ENCODE data around the gene TGM4.

The TGM4 gene

DNA sequence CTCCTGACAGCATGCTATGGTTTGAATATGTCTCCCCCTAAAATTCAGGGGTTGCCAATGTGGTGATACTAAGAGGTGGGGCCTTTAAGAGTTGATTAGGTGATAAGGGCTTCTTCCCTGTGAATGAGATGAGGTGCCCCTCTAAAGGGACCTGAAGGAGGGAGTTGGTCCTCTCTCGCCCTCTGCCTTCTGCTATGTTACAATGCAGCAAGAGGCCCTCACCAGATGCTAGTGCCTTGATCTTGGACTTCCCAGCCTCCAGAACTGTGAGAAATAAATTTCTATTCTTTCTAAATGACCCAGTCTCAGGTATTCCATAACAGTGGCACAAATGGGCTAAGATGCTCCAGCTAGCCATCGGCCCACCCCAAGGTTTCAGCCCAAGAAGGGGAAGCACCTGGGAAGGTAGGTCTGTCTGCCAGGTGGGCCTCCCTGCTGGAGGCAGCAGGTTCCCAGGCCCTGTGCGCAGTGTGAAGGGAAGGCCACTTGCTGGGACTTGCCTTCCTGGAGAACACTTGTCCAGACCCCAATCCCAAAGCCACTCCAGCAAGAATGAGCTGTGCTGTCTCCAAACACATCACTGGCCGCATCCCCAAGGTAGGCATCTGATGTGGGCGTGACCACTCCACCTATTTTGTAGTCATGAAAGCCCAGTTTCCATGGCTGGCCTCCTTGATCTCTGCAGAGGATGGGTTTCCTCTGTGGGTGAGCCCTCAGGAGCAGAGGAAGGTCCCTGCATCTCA lies 9.0 kb downstream of the TGM4 start:
- no peak for DNase-seq

DNA sequence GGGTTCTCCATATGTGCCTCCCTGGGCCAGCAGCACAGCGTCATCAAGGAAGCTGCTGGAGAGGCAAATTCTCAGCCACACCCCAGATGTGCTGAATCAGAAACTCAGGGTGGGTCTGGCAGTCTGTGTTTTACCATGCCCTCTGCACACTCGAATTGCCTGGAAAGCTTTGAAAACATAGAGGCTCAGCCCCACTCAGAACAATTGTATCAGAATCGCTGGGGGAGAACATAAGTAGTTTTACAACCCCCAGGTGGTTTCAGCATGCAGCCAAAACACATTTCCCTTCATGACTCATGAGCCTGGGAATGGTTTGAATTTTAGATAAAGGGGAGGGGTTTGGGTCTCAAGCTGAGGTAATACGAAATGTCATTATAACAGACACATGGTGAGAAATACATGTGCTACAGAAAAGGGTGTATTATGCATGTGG lies 9.6 kb downstream of the TGM4 start:
- peak; percentile 96 for DNase-seq

DNA sequence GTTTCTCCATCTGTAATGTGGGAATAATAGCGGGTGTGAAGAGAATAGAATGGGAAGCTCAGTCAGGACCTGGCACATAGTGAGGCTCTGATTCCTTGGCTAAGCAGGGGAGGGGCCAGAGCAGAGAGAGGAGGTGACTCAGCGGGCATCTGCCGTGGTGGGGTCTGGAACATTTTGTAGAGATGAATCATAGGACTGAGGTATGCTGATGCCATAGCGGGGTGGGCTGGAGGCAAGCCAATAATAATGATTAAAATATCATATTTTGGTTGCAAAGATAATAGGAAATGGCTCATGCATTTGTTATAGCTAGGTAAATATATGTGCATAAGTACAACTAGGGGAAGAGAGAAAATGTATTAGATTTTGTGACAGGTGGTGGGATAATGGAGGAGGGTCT lies 11.2 kb downstream of the TGM4 start:
- peak; percentile 98 for DNase-seq

DNA sequence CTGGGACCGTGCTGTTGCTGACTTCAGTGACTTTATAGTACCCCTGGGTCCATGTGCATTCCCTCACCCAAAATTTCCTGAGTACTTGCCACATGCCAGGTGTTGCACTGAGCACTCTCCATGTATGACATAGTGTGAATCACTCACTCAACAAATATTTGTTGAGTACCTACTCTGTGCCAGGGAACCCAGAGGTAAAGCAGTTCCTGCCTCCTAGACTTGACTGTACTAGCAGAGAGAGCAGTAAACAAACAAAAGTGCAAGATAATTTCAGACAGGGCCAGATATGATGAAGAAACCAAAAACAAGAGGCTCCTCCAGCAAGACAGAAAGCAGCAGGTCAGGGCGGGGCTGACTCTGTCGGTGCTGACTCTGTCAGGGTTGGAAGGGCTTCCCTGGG lies 12.2 kb downstream of the TGM4 start:
- no peak for DNase-seq

DNA sequence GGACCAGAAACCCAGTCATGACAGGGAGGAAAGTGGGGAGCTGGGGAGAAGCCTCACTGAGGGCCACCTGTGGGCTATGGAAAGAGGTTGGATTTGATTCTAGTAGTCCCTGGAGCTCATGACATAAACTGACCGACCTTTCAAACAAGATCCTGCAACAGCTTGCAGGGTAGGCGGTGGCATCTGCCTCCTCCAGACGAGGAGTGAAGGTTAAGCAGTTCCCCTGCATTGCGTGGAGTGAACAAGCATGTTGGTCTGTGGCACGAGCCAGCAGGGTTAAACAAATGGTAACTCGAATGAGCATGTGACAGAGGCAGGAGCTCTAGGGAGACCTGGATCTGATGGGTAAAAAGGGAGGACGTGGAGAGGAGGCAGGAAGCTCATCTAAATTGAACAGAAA lies 12.7 kb downstream of the TGM4 start:
- DNase-seq: no peak

DNA sequence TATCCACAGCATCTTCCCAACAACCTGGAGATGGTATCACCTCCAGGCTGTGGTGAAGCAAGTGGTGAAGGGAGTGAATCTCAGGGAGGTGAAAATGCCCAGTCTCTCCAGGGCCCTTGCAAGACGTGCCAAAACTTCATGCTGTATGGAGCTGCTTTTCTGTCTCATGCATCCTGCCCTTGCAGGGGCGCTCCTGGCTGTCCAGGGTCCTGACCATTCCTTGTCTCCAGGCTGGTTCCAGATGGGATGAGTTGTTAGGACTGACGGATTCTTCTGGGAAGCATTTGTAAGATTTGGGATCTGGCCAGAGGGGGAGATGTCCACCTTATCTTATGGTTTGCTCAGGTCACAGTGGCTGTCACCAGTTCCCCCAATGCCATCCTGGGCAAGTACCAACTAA lies 15.8 kb downstream of the TGM4 start:
- no peak for DNase-seq

DNA sequence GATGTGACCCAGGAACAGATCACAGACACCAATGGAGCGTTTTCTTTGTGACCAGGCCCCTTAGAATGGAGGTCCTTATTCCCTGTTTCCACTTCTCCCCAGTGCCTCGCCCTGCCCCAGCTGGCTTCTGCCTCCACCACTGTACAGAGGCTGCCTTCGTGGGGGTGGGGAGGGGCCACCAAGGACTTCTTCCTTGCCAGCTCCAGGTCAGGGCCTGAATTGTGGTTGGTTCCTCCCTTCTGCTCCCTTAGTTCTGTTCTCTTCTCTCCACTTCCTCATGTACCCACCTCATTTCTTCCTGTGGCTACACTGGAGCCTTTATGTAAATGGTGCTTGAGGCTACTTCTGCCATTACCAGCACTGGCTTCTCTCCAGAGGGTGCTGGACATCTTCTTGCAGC lies 16.4 kb downstream of the TGM4 start:
- no peak for DNase-seq

DNA sequence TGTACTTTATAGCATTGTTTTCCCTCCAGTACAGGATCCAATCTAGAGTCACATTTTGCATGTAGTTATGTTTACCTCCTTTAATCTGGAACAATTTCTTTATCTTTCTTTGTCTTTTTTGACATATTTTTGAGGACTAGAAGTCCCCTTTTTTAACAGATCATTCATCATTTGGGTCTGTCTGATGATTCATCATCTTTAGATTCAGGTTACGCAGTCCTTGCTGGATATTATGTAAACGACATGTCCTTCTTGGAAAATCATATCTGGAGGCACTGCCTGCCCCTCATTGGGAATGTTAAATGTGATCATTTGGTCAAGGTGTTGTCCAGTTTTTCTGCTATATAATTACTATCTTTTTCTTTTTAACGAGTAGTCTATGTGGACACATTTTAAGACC lies 18.3 kb downstream of the TGM4 start:
- DNase-seq: peak; percentile 47

DNA sequence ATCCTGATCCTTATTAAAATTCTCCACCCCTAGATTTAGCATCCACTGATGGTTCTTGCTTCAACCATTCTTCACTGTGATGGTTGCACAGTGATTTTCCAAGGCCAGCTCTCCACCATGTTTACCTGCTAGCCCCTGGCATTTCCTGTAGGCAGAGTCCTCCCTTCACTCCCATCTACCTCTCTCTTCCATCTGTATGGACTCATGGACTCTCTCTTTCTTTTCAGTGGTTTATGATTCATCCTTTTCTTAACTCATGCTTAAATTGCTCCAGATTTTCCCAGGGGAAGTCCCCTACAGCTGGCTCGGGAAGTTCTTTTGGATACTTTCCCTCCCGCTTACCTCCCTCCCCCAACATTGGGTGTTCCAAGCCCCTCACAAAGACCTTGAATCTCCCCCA lies 18.7 kb downstream of the TGM4 start:
- peak; percentile 79 for DNase-seq

DNA sequence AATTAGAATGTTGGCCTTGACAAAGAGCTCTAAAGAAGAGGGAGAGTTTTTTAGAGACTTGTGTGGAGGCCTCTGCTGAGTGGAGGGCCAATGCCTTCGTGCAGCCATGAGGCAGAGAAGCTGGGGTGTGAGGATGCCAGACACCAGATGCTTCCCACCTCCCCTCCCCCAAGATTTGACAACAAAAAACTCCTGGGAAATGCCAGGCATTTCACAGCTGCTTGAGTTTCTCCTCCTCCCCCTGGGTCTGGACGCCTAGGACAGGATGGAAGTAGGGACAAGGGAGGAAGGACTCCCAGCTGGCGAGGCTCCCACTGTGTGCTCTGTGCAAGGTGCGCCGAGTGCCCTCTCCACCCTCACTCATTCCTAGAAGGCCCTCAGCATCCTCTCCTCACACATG lies 20.1 kb downstream of the TGM4 start:
- peak; percentile 40 for DNase-seq

DNA sequence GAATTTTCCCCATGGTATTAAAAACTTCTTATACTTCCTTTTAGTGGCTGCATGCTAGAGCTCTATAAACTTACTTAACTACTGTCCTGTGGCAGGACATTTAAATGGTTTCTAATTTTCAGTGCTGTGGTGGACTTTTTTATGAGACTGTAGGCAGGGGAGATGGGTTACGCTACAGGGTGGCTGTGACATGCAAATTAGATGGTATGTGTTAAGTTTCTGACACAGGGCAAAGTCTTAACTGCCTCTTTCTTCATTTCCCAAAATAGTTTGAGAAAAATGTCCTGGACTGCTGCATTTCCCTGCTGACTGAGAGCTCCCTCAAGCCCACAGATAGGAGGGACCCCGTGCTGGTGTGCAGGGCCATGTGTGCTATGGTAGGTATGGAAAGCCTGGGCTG lies 22.0 kb downstream of the TGM4 start:
- DNase-seq: no peak

DNA sequence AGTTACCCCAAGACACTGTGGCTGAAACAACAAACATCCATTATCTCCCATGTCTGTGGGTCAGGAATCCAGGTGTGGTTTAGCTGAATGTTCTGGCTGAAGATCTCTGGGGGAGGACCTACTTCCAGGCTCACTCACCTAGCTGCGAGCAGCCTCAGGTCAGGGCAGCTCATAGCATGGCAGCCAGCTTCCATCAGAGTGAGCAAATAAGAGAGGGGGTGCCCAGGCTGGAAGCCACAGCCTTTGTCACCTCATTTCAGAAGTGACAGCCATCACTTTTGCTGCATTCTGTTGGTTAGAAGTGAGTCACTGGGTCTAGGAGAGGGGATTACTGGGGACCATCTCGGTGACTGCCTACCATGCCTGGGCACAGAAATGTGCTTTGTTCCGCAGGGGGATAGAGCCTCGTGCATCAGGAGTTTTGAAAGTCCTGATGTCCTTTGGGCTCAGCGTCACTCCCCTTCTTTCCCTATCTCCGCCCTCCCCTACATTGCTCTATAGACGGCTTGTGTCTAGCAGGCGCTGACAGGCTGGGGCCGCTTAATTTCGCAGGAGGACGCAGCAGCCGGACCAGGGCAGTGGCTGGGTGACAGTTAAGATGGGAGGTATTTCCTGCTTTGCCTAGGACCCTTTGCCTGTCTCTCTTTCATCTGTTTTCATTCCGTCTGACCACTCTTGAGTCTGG lies 25.4 kb downstream of the TGM4 start:
- DNase-seq: no peak

DNA sequence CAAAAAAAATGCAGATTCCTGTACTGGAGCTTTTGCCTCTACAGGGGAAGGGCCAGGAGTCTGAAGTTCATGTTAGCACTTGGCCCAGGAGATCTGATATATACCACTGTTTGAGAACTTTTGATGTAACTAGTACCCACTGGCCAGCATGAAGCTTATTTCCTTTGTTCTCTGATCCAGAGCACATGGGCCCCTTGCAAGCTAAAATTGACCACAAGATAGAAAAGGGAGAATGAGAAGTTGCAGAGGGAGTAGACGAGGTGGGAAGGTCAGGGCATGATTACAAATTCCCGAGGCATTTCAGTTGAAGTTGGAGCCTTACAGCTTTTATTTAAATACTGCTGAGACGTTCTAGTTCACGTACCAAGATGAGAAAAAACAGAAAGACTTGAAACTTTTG lies 28.2 kb downstream of the TGM4 start:
- DNase-seq: no peak

DNA sequence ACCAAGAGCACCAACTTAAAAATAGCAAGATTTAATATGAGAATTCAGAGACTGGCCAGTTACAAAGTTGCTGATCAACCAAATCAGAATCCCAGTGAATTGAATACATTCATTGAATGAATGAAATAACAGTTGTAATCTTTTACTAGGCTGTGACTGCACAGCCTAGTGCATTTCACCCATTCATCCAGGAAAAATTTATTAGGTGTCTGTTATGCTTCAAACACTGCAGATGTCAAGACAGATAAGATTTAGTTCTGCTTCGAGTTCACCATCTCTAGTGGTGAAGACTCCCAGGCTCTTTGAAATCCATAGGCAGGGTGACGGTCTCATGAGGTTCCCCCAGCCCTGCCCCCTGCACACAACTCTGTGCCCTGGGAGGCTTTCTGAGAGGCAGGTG lies 28.9 kb downstream of the TGM4 start:
- DNase-seq: no peak

DNA sequence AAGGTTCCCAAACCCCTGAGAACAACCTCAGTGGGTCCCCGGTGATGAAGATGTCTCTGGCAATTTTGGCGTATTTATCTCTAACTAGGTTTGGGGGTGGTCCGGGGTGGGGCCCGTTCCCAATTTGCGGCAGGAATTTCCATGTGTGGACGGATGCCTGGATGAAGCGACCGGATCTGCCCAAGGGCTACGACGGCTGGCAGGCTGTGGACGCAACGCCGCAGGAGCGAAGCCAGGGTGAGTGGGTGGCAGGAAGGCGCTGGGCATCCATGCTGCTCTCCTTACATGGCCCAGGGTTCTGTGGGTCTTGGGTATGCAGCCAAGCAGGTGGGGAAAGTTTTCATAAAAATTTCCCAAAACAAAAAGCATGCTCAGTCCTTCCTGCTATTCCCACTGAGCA lies 29.3 kb downstream of the TGM4 start:
- no peak for DNase-seq

DNA sequence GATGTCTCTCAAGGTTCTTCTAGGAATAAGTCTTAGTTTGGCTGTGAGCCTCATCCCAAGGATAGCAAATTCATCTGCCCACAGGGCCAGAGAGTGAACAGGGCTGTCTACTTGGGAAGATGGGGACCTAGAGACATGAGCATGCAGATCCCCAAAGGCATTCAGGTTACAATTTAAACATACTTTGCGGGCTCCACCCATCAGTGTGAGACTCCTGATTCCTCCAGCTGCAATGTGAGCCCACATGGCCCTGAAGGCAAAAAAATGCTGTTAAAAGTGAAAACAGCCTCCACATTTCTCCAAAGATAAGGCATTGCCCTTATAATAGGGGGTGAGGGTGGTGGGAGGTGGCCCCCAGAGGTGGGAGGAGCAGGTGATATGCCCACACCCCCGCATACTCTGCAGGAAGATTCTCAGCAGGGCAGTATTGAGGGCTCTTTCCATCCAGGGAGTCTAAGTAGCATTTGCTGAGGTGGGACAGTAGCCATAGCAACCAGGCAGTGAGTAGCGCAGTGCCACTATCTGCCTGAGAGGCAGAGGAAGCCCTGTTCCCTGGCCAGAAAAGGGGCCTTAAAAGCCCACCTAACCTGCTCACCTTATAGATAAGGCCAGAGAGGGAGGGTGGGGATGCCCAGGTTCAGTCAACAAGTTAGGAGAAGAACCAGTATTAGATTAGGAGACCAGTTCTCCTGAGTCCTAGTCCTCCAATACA lies 31.2 kb downstream of the TGM4 start:
- no peak for DNase-seq

DNA sequence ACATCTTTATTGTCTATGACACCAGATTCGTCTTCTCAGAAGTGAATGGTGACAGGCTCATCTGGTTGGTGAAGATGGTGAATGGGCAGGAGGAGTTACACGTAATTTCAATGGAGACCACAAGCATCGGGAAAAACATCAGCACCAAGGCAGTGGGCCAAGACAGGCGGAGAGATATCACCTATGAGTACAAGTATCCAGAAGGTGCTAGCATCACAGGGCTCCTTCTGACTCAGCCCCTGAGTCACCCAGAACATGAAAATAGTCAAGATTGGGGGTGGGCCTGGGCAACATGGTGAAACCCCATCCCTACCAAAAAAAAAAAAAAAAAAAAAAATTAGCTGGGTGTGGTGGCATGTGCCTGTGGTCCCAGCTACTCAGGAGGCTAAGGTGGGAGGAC lies 32.6 kb downstream of the TGM4 start:
- no peak for DNase-seq

DNA sequence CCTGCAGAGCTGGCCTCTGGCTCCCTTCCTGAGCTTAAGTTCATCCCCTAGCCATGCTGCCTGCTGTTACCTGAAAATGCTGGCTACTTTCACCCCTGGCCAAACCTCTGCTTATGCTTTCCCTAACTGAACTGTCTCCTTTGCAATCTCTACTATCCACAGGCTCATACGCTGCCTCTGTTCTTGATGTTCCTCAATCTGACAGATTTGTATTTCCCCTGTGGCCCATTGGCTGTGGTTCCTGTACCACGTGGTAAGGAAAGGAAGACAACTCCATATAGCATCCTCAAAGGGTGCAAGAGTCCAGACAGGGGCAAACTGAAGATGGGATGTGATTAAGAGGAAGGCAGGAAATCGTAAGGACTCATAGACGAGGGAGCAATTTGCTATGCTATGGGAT lies 33.2 kb downstream of the TGM4 start:
- no peak for DNase-seq

DNA sequence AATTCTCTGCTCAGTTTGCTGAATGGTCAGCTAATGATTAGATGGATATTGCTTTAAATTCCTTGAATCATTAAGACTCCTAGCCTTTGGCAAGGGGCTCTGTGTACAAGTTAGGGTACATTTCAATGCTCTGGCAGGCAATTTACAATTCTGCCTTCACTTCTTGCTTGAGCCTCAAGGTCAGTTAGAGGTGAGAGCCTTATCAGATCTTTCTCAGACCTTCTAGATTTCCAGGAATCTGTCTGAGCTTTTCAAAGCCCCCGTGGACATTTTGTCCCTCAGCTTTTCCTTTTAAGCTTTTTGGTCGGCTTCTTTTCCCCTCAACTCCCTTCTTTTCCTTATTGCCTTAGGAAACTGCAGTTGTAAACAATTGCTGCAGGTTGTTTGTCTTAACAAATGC lies 34.7 kb downstream of the TGM4 start:
- no peak for DNase-seq

DNA sequence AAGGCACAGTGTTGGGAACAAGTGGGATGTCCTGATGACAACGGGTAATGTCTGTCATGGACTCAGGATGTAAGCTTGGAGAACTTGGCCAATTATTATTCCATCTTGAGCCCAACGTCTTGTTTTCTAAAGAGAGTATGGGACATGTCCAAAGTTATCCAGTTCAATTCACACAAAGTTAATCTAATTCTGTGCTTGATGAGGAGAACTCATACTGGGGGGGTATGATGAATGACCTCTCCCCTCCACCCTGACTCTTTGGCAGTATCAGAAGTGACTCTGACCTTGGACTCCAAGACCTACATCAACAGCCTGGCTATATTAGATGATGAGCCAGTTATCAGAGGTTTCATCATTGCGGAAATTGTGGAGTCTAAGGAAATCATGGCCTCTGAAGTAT lies 36.3 kb downstream of the TGM4 start:
- DNase-seq: no peak

DNA sequence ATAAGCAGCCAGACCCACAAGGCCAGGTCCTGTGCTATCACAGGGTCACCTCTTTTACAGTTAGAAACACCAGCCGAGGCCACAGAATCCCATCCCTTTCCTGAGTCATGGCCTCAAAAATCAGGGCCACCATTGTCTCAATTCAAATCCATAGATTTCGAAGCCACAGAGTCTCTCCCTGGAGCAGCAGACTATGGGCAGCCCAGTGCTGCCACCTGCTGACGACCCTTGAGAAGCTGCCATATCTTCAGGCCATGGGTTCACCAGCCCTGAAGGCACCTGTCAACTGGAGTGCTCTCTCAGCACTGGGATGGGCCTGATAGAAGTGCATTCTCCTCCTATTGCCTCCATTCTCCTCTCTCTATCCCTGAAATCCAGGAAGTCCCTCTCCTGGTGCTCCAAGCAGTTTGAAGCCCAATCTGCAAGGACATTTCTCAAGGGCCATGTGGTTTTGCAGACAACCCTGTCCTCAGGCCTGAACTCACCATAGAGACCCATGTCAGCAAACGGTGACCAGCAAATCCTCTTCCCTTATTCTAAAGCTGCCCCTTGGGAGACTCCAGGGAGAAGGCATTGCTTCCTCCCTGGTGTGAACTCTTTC lies 39.6 kb downstream of the TGM4 start:
- DNase-seq: peak; percentile 75

DNA sequence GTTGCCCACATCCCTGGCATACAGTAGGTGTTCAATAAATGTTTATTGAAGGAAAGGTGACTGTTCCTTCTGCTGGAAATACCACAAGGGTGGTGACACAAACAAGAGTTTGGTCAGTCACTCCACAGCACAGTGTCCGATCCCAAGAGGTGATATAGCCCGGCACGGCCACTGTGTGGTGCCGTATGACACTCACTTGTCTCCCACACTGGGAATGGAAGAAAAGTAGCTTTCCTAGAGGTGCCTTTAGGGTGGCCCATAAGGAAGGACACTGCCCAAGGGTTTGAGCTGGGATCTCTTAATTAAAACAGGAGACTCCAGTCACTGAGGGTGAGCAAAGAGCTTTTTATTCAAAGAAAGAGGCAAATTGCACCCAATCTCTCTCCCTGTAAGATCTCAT lies 40.5 kb downstream of the TGM4 start:
- DNase-seq: peak; percentile 27

DNA sequence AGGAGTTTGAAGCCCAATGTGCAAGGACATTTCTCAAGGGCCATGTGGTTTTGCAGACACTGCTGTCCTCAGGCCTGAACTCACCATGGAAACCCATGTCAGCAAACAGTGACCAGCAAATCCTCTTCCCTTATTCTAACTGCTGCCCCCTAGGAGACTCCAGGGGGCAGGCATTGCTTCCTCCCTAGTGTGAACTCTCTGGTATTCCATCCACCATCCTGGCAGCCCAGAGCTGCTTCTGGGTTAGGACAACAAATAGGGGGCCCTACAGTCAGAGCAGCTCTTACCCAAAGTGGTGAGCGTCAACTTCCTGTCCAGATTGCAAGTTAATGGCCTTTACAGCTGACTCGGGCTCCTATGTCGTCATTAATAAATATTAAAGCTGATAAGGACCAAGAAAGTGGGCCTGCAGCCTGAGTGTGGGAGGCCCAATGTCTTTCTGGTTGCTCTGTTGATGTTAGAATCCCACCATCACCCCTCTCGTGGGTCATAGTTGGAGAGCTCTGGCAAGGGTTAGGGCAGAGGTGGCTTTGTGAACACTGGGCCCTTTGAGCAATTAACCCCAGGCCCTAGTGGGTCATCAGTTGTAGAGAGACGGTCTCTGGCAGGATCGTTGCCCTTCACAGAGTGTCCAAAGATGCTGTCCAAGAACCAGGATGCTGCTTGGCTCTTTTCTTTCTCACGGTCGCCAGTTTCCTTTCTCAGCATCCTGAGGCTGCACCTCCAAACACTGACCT lies 41.5 kb downstream of the TGM4 start:
- no peak for DNase-seq

Measured in EL (cell line).